Fibroblast of skin of abdomen (primary cell): ENCODE results near the gene INPP5A.

Experiments
- DNase-seq: peaks from one replicate; pipeline ENCODE4 v3.0.0-alpha.2; 2013

The INPP5A gene

DNA sequence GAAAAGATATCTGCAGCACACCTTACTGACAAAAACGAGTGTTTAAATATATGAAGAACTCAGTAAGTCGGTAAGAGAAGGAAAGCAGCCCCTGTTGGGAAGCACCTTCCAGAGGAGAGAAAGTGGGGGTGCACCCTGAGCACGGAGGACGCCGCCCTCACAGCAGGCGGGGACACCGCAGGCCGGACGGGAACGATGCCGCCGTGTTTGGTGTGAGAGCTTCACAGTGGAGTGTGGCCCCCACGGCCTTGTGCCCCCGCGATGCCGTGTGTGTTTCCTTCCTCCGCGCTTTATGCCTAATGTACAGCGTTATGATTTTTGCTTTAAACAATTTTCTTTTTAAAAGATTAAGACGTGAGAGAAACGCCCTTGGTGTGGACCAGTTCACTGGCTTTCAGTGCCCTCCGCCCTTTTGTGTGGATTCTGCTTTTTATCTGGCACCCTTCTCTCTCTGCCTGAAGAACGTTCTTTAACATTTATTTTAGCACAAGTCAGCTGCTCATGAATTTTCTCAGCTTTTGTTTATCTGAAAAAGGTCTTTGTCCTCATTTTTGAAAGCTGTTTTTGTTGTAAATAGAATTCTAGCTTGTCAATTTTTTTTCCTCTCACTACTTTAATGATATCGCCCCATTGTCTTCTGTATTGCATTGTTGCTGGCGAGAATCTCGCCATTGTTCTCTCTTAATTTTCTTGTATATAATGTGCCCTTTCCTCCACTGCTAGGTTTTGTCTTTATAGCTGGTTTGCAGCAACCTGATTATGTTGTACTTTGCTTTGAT lies 110.7 kb downstream of the INPP5A start:
- no peak for DNase-seq

DNA sequence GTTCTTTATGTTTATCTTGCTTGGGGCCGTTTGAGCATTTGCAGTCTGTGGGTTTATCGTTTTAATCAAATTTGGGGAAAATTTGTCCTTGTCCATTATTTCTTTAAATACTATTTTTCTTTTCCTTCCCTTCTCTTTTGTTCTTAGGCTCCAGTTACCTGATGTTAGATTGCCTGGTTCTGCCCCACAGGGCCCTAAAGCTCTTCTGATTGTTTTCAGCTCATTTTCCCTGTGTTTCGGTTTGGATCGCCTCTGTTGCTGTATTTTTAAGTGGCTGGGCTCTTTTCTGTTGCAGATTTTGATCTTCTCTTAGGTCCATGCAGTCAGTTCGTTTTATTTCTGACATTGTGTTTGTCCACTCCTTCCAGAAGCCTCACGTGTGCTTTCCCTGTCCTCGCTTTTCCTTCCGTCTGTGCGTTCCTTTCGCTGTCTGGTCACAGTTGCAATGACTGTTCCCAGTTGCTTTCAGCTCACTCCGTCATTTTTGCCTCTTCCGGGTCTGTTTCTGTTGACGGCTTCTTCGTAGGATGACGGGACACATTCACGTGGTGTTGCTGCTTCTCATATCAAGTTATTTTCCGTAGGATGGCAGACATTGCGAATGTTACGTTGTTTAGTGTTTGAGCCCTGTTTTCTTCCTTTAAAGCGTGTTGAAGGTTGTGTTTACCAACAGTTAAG lies 111.4 kb downstream of the INPP5A start:
- no peak for DNase-seq

DNA sequence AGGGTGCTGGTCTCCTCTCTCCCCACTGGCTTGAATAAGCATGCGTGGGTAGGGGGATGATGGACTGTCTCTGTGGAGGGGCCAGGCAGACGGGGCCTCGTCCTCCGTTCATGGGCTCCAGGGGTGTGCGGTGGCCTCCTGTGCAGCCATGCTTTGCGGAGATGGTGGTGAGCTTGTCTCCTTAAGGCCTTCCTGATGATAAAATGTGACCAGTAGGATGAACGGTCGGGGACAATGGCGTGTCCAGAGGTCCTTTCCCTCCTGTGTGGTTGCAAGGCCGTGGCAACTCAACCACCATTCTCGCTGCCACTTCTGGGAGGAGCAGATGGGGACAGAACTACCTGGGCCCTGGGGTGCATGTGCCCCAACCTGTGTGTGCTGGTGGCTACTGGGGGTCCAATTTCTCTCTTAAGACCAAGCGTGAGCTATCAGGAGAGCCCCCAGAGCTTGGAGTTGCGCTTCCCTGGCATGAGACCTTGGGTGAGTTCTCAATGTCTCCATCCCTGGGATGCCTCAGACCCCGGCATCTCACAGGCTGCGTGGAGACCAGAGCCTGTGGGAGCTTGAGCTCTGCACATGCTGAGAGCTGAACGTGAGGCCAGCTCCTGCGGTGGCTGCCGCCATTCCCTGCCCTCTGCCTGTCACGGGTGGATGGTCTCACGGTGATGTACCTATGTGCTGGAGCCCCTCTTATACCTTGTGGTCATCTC lies 112.2 kb downstream of the INPP5A start:
- DNase-seq, result no peak

DNA sequence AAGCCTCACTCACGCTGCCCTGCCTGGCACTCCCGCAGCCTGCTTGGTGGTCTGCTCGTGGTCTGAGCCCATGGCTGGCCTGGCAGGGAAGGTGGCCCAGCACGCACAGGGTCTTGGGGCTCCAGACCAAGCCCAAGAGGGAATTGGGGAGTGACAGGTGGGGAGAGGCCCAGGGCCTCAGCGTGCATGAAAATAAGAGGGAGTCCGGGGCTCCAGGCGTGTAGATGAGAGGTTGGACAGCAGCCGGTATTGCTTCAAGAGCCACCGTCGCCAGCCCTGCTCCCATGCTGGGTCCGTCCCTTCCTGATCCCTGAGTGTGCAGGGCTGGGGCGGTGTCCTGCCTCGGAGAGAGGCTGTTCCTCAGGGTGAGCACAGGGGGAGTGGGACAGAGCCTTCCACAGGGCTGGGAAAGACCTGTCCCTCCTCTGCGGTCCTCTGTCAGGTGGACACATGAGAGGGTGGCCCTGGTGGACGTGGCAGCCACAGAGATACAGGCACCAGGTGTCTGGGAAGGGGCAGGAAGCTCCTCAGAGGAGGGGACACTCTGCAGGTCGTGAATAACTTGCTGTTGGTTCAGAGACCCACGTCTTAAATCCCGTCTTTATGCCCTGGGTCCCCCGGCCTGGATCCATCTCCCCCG lies 113.1 kb downstream of the INPP5A start:
- no peak for DNase-seq

DNA sequence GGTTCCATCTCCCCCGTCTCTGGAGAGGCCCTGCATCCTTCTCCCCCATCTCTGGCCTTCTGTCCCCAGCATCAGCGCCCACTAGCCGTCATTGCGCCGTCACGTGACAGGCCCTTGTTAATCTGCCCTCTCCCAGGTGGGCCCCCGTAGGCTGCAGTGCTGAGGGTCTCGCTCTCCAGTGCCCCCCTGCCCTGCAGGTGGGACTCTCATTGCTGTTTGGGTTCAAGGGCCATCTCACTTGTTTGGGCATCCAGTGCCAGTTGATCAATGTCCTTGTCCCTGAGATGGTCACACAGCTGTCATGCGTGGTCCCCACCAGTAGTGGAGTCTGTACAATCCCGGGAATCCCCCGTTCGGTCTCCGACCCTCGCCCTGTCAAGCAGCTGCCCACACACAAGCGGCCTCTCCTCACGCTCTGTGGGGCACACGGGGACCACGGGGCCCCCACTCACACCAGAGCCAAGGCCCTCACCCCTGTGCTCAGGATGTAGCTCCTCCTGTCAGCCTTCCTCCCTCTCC lies 114.0 kb downstream of the INPP5A start:
- DNase-seq, result no peak

DNA sequence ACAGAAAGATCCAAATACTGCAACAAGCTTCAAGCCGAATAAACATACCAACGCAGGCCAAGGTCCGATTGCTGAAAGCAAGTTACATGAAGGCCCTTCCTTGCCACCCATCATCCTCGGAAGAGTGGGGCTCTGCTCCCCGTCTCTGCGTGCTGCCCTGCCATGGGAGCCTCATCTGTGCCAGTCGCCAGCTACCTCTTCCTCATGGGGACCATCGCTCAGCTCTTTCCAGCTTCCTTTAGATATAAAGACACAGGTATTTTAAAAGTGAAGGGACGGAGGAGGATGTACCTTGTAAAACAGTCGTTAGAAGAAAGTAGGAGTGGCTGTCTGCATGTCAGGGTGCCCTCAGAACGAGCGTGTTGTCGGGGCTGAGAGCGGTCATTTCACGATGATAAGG lies 114.9 kb downstream of the INPP5A start:
- no peak for DNase-seq

DNA sequence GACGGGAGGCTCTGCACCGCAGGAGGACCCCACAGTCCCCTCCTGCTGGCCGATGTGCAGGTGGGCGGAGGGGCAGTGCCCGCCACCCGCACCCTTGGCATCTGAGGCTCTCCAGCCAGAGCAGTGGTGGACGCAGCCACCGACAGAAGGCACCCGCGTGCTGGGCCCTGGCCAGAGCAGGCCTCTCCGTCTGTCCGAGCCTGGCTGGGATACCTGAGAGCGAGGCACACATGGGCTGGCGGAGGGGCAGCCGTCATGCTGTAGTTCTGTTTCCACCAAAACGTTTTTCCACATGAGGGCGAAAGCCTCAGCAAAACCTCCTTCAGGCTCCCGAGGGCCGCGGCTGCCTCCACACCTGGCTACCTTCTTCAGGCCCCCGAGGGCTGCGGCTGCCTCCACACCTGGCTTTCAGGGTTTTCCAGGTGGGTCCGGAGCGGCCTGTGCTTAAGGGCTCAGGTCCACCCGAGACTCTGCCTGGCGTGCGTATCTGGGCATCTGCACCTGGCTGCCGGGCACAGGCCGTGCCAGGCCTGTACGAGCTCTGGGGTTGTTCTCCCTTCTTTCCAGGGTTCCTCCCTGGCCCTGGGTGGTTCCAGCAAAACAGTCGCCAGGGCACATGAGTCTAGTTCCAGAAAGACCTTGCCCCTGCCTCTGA lies 115.5 kb downstream of the INPP5A start:
- no peak for DNase-seq

DNA sequence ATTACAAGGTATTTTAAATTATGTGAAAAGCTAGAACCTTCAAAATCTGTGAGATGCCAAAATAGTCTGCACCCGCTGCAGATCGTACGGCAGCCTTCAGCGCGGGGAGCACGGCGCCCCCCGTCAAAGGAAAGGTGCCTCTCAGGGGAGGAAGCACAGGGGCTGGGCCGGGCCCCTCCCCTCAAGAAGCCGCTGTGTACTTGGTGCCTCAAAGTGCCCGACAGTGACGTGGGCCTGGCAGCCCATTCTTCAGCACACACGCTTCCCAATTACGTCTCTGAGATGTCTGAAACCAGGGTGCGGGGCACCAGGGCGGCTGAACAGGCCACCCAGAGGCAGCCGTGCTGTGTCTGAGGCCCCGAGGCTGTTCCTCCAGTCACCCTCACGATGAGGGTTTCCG lies 116.1 kb downstream of the INPP5A start:
- no peak for DNase-seq

DNA sequence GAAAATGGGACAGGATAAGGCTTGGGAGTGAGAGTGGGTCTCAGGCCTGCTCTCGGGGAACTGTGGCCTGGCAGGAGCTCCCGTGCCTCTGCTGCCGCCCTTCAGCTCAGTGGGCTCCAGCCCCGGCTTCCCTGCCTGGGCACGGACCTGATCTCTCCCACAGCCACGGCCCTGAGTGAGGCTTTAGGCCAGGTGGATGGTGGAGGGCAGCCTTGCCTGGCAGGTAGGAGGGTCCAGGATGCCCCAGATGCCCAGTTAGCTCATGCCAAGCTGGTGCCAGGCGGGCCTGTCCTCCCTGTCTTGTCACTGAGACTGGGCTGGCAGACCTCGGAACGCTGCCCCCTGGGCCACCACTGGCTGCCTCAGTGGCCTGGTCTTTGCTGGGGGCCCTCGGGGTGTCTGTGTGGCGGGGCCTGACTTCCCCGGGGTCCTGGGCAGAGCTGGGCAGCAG lies 116.6 kb downstream of the INPP5A start:
- DNase-seq, result no peak

DNA sequence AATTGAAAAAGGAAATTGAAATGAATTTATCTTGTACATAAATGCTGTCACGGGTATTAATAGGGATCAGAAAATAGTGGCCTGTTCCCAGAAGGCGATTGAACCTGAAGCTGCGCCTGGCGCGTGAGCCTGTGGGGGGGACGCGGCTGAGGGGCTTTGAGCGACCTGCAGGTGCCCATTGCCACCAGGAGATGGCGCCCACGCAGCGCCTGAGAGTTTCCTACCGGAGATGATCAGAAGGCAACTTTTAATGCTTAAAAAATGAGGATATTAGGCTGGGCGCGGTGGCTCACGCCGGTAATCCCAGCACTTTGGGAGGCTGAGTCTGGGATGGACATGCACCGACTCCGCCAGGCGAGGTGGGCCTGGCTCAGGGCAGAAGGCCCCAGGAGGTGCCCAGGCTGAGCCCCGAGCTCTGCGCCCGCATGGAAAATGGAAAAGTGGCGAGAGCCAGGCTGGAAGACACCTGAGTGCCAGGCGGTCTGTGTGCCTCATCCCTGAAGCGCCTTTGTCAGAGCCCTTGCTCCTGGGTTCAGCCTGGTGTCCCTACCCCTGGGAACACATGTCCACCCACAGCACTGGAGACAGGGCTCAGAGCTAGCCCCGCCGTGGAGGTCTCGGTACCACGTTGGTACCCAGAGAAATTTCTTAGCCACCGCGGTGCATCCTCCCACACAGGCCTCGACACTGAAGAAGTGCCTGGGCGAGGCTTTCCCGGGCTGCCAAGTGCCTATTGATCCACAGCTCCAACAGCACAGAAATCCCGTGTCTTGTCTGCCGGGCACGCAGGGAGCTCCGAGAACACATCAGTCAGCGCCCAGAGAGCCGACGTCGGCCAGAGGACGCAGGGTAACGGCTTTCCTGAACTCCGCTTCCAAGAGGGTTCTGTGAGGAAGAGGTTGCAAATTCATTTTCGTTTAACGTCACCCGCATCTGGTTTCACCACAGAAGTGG lies 117.4 kb downstream of the INPP5A start:
- DNase-seq, result peak; percentile 56

DNA sequence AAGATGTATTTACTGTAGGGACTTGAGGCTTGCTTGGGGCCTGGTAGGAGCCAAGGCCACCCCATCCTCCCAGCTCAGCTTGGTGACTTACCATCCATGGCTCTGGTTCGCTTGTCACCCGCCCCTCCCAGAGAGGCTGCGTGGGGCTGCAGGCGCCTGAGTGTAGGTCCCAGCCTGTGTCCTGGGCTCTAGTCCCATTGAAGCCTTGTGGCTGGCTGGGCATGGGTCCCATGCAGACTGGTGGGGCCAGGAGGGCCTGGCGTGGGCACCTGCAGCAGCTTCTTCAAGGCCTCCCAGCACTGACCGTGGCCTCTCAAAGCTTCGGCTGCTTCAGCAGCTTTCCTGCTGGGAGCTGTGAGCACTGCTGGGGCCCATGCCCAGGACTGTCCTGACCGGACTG lies 118.1 kb downstream of the INPP5A start:
- no peak for DNase-seq

DNA sequence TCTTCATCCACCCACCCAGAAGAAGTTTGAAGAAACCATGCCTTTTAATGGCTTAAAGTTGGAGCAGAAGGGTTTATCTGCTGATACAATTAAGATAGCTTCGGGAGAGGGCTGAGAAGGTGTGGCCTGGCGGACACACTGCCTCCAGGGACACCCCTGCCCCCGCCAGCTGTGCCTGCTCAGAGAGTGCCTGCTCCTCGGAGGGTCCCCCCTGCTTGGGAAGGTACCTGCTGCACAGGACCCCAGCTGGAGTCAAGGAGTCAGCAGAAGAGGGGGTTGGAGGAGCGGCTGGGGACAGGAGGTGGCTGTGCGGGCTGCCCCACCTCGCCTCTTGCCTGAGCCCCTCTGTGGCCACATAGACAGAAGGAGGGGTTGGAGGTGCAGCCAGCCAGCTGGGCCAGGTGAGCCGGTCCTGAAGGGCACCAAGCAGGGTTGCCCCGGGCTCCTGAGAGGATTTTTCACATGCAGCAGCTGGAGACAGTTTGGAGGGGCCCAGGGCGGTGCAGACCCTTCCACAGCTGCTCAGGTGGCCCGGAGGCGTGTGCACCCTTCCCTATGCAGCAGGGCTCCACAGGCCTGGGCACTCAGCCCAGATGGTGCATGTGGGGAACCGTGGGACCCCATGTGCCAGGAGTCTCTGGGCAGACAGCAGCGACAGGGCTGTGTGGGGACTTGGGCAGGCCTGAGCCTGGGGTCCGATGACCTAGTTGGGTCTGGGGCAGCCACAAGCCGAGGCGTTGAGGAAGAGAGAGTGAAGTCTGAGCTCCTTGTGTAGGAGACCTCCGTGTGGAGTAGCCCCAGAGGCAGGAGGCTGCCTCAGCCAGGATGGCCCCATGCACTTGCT lies 118.9 kb downstream of the INPP5A start:
- DNase-seq, result no peak

DNA sequence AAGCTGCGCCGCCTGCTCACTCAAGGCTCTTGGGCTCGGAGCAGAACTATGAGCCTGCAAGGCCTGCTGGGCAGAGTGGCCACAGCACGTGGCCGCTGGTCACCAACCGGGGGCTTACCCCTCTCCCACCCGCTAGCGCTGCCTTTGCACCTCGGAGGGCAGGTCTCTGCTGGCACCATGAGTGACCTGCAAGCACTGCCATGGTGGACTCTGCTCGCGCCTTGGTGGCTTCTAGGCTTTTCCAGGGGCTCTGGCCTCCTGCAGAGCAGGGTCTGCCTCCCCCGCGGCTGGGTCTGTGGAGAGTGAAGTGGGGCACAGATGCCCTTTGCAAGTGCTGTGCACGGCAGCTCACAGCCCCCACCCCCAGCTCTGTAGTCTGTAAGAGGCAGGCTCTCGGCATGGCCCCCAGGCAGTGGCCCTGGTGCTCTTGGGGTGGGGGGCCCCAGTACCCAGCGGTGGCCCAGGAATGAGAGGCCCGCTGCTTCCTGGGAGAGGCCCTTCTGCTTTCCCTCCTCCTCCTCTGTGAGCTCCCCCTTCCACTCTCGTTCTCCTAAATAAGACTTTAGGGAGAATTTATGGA lies 119.6 kb downstream of the INPP5A start:
- no peak for DNase-seq

DNA sequence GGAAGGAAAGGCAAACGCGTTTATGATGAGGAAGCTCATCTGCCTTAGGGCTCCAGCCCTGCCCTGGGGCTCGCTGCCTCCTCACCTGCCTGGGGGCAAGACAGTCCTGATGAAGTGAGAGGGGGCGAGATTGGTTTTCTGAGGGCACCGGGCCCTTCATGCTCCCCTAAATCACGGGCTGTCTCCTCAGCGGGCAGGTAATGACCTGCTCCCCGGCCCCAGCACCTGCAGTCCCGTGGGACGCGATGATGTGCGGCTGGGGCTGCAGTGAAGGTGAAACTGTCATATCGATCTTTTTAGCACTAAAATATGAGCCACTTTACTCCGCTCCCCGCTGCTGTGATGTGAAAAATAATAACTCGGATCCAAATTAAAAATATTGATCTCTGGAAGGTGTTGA lies 120.2 kb downstream of the INPP5A start:
- DNase-seq, result no peak

DNA sequence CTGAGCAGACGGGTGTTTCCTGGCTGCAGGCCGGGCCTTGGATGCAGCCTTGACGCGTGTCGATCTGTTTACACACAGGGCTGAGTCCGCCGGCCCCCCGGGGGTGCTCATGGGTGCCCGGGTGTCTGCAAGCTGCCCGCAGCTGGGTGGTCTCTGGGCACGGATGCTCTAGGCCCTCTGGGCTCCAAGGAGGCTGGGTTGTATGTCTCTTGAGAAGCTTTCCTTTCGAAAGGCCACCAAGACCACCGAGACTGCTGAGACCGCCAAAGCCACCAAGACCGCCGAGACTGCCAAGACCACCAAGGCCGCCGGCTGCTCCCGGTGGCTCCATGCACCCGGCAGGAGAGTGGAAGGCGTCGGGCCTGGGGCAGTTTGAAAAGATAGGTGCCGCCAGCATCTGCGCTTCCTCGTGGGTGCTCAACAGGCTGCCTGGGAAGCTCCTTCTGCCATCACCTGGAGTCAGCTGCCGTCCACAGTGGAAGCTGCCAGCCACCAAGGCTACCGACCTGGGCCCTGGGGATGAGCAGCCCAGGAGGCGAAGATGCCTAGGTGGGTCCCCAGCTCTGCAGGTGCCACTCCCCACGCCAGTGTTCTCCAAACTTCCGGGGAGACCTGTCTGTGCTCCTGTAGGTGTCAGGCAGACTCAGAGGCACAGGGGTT lies 121.1 kb downstream of the INPP5A start:
- no peak for DNase-seq

DNA sequence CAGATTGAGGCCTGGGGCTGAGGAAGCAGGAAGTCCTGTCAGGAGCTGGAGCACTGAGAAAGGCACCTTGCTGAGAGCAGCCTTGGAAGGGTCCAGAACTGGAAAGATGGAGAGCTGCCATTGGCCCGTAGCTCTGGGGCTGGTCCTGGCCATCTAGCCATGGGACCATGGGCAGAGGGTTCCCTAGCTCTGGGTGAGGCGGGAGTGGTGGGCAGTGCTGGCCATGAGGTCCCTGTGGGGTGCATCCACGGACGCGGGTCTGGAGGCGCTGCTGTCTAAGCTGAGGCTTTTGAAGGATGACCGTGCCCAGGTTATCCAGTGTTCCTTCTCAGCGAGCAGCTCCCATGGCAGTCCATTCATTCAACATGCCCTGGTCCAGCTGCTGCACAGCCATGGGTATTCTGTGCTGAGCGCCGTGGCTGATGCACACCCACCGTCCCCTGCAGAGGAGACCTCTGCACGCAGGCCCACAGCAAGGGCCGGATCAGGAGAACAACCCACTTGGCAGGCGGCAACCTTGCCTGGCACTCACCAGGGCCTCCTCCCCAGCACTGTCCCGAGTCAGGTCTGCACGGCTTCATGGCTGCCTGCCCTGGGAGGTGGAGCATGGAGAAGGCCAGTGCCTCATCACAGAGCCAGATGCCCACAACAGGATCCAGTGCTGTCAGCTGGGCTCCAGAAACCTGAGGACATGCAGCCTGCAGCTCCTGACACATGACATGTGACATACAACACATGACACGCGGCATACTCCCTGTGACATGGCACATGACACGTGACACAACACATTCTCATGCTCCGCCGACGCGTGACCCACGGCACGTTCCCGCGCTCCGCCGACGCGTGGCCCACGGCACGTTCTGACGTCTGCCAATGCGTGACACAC lies 121.9 kb downstream of the INPP5A start:
- DNase-seq, result no peak

DNA sequence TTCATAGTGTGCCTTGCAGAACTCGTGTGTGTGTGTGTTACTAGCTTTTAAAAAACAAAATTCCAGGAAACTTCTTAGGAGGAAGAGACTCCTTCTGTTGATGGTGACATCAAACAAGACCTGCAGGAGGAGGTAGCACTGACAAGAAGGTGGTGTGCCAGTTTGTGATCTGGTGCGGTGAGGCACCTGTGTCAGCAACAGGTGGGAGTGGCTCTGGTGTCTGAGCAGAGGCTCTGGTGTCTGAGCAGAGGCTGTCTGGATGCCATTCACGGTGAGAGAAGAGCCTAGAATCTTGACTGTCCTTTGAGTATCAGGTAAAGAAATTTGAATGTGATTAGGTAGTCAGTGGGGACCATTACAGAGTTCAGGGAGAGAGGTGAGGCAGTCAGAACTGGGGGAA lies 122.8 kb downstream of the INPP5A start:
- DNase-seq, result no peak
